Breast epithelium (tissue), 3 donors: ENCODE measurements around the gene ANKZF1.

ENCODE experiments used
- CTCF ChIP-seq, 3 donors: fragments of 450-650 bp; IDR thresholded peaks; one replicate each; pipeline ENCODE4 v1.5.1; 2016 to 2017; ENCODE audit warnings: antibody characterized with exemption in 3 of 3, mild to moderate bottlenecking in 3 of 3, moderate library complexity in 3 of 3
- POLR2A ChIP-seq: fragments of 450-650 bp; IDR thresholded peaks from one replicate; pipeline ENCODE4 v1.6.1; 2016; ENCODE audit warnings: antibody characterized with exemption, mild to moderate bottlenecking, moderate library complexity
- POLR2AphosphoS5 ChIP-seq, 3 donors: sonication (generic); formaldehyde crosslinking; IDR thresholded peaks; one replicate each; pipeline ENCODE4 v1.6.1; 2017; ENCODE audit warnings: antibody characterized with exemption in 3 of 3

GRCh38 chr2:219215871-219216534 is 13.6 kb upstream of the ANKZF1 start:
- TF ChIP-seq CTCF (IDR thresholded peaks at IDR 0.05) (no peak), POLR2AphosphoS5 (IDR thresholded peaks at IDR 0.05) (no peak), POLR2A (no peak)
